HL-60 (cell line): ENCODE results near the gene PACRG.

Experiments
- CTCF ChIP-seq: IDR thresholded peaks from one replicate; pipeline ENCODE4 v1.5.1; 2011; ENCODE audit warnings: low read length, control low read depth, inconsistent platforms; ENCODE audit not compliant: insufficient read depth
- GABPA ChIP-seq: IDR thresholded peaks from 2 replicates; pipeline ENCODE4 v1.6.1; 2012; ENCODE audit warnings: low read depth
- POLR2AphosphoS5 ChIP-seq: IDR thresholded peaks from 2 replicates; pipeline ENCODE4 v1.6.1; 2012; ENCODE audit warnings: low read depth
- SPI1 ChIP-seq: IDR thresholded peaks from 2 replicates; pipeline ENCODE4 v1.6.1; 2012; ENCODE audit warnings: low read depth, mild to moderate bottlenecking, borderline replicate concordance

DNA sequence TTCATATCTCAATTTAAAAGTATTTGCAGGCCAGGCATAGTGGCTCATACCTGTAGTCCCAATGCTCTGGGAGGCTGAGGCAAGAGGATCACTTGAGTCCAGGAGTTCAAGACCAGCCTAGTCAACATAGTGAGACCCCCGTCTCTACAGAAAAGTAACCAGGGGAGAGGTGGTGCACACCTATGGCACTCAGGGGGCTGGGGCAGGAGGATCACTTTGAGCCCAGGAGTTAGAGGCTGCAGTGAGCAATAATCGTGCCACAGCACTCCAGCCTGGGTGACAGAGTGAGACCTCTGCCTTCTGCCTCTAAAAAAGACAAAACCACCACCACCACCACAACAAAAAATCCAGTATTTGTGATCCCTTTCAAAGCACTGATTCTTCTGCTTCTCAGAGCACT, 501.3 kb downstream of the PACRG start:
- no peak for TF ChIP-seq POLR2AphosphoS5
- no peak for TF ChIP-seq CTCF
- TF ChIP-seq SPI1 = no peak
- no peak for TF ChIP-seq GABPA
